ENCODE results near the gene THRA. TPM values are rescaled to one million over a fixed set of nuclear protein-coding genes. Genes with fewer than 3 reads are reported as not detected.
A peak's percentile ranks its signal among the peaks of the same experiment; 100 is the strongest.

The THRA gene
- total RNA-seq, 1 experiment from 2014 or later = 29.3 TPM

GRCh38 chr17:40026816-40027613, 35.8 kb upstream of the THRA start:
- peaks cover 6% of the 10 kb centered on the region for H3K36me3 ChIP-seq (ENCODE audit: control insufficient read depth, insufficient read depth, low read length)
- Mint-ChIP-seq H3K4me1 (ENCODE audit: low read depth, unreplicated experiment) (peaks cover 6% of the 10 kb centered on the region), H3K4me3 (ENCODE audit: unreplicated experiment) (no peak overlapping the region), H3K27ac (ENCODE audit: unreplicated experiment) (no peak overlapping the region), H3K36me3 (ENCODE audit: insufficient read depth, unreplicated experiment) (peaks cover 58% of the 10 kb centered on the region), H3K9me3 (ENCODE audit: unreplicated experiment) (no peaks in the 10 kb centered on the region), H3K27me3 (ENCODE audit: insufficient read depth, unreplicated experiment) (no peaks in the 10 kb centered on the region)
- peak; percentile 77 to 82 for DNase-seq
- H3K4me3 ChIP-seq (ENCODE audit: low read depth, low read length) = no peak overlapping the region
- intact Hi-C loops (cut with micrococcal nuclease; ENCODE audit: unreplicated experiment) = loop anchor here (1.0 to 2.0 kb wide), 2 partner anchors 14 to 60 kb away; no protein-coding TSS in a partner anchor
- no peaks in the 10 kb centered on the region for H3K9me3 ChIP-seq
- ChIA-PET CTCF (interaction anchor here (0.6 to 2.1 kb wide), 11 partner anchors 9 to 207 kb away, joined by 3 to 12 read pairs (median 4); partner anchors contain the start of genes MED24 and PSMD3), POLR2A (no interaction called here)
- no TSS peak for BruUV-seq (replicated peaks)
- H3K27me3 ChIP-seq (replicated peaks; ENCODE audit: control insufficient read depth, insufficient read depth, low read length) = no peaks in the 10 kb centered on the region
- H3K4me1 ChIP-seq = no peaks in the 10 kb centered on the region
- peak; percentile 94 to 95 for TF ChIP-seq CTCF (IDR thresholded peaks at IDR 0.05; ENCODE audit: insufficient read depth in 1 of 2, low read depth in 1 of 2, low read length in 1 of 2, severe bottlenecking in 1 of 2, unreplicated experiment in 1 of 2)

- Histone ChIP-seq H3K4me3 (ENCODE audit: low read depth, low read length) (no peak overlapping the region), H3K9me3 (no peaks in the 10 kb centered on the region), H3K27me3 (replicated peaks; ENCODE audit: control insufficient read depth, insufficient read depth, low read length) (no peaks in the 10 kb centered on the region), H3K36me3 (ENCODE audit: control insufficient read depth, insufficient read depth, low read length) (peaks cover 6% of the 10 kb centered on the region), H3K4me1 (no peaks in the 10 kb centered on the region)
- CTCF ChIA-PET = interaction anchor here (0.6 to 2.1 kb wide), 12 partner anchors 10 to 158 kb away, joined by 3 to 12 read pairs (median 4); partner anchors contain the start of genes CSF3, MED24 and PSMD3
- POLR2A ChIA-PET = no interaction called here
- Mint-ChIP-seq H3K27me3 (ENCODE audit: insufficient read depth, unreplicated experiment) (no peaks in the 10 kb centered on the region), H3K36me3 (ENCODE audit: insufficient read depth, unreplicated experiment) (peaks cover 58% of the 10 kb centered on the region), H3K4me1 (ENCODE audit: low read depth, unreplicated experiment) (peaks cover 6% of the 10 kb centered on the region), H3K9me3 (ENCODE audit: unreplicated experiment) (no peaks in the 10 kb centered on the region), H3K4me3 (ENCODE audit: unreplicated experiment) (no peak overlapping the region), H3K27ac (ENCODE audit: unreplicated experiment) (no peak overlapping the region)
- BruUV-seq (replicated peaks) = no TSS peak
- no peak for TF ChIP-seq CTCF (IDR thresholded peaks at IDR 0.05; ENCODE audit: insufficient read depth in 1 of 2, low read depth in 1 of 2, low read length in 1 of 2, severe bottlenecking in 1 of 2, unreplicated experiment in 1 of 2)
- no peak for DNase-seq
- intact Hi-C loops (cut with micrococcal nuclease; ENCODE audit: unreplicated experiment) = loop anchor here (1.0 to 2.0 kb wide), 2 partner anchors 14 to 59 kb away; no protein-coding TSS in a partner anchor
Observed at GRCh38 chr17:40027614-40028012, 35.2 kb upstream of the THRA start.

- peaks cover 60% of the 10 kb centered on the region for H3K36me3 Mint-ChIP-seq (ENCODE audit: insufficient read depth, unreplicated experiment)
- peaks cover 6% of the 10 kb centered on the region for H3K4me1 Mint-ChIP-seq (ENCODE audit: low read depth, unreplicated experiment)
- H3K27me3 Mint-ChIP-seq (ENCODE audit: insufficient read depth, unreplicated experiment) = no peaks in the 10 kb centered on the region
- BruUV-seq (replicated peaks) = no TSS peak
- CTCF ChIA-PET = interaction anchor here (0.7 to 1.4 kb wide), 3 partner anchors 13 to 154 kb away, joined by 3 to 9 read pairs (median 8); partner anchors contain the start of gene CSF3
- no peaks in the 10 kb centered on the region for H3K9me3 Mint-ChIP-seq (ENCODE audit: unreplicated experiment)
- H3K4me1 ChIP-seq = no peaks in the 10 kb centered on the region
- no peaks in the 10 kb centered on the region for H3K9me3 ChIP-seq
- H3K4me3 Mint-ChIP-seq (ENCODE audit: unreplicated experiment) = no peak overlapping the region
- H3K36me3 ChIP-seq (ENCODE audit: control insufficient read depth, insufficient read depth, low read length) = peaks cover 9% of the 10 kb centered on the region
- no peak overlapping the region for H3K4me3 ChIP-seq (ENCODE audit: low read depth, low read length)
- no peak for TF ChIP-seq CTCF (IDR thresholded peaks at IDR 0.05; ENCODE audit: insufficient read depth in 1 of 2, low read depth in 1 of 2, low read length in 1 of 2, severe bottlenecking in 1 of 2, unreplicated experiment in 1 of 2)
- no peak for DNase-seq
- POLR2A ChIA-PET = interaction anchor here (0.6 kb wide), 1 partner anchor 82 kb away, joined by 3 read pairs; no protein-coding TSS in a partner anchor
- H3K27ac Mint-ChIP-seq (ENCODE audit: unreplicated experiment) = no peak overlapping the region
- no peaks in the 10 kb centered on the region for H3K27me3 ChIP-seq (replicated peaks; ENCODE audit: control insufficient read depth, insufficient read depth, low read length)
- intact Hi-C loops (cut with micrococcal nuclease; ENCODE audit: unreplicated experiment) = no loop called here
Observed at GRCh38 chr17:40028595-40028994, 34.2 kb upstream of the THRA start.

All from Caco-2 (cell line).